Measurements from ENCODE around the gene TMEM131L.
"Not testable (repeated sequence)": the region's sequence is repeated elsewhere in the genome, so short reads cannot be mapped to it uniquely, and the experiment has no call there.

TMEM131L gene

DNA sequence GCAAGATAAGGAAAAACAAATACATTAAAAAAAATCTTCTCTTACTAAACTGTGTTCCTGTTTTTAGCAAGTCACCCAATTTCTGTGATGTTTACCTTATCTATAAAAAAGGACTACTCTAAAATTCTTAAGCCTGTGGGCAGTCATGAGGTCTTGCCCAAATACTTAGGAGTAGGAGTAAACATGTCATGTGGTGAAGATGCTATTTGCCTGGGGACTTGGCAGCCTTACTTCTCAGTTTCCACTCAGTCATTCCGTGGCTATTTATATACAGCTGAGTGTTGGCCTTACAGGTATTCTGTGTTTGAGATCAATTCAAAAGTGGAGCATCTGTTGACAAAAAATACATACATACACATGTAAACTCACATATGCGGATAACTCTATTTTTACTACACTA, 128.1 kb downstream of the TMEM131L start:
- intact Hi-C loops (cut with DNase I): no loop called here
- no peak for DNase-seq

DNA sequence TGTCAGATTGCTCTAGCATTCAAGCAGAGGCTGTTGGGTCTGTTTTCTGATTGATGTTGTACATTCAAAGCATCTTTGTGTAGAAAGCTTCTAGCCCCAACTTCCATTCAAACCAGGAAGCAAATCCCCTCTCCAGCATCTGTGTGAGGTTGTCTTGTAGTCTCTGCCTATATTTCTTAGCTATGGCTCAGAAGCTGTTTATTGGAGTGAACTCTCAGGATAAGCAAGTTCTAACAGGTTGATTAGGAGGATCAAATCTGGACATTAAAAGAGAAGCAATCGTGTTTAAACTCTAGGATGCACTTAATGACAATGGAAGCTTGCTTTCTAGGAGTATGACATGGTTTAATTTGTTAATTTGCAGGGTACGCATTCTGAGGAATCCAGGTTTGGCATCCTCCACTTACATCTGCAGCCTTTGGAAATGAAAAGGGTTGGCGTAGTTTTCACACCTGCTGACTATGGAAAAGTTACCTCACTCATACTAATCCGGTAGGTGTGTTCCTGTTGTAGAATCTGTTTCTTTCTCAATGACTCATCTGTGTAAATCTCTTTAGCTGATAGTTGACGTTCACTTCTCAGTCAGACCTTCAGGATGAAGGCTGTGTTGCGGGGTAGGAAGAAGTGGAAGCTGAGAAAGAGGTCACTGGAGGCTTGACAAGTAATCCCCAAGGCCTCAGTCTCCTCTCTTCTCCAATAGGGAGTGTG, 129.9 kb downstream of the TMEM131L start:
- DNase-seq: no peak
- intact Hi-C loops (cut with DNase I): no loop called here

GRCh38 chr4:153602758-153603157, 136.6 kb downstream of the TMEM131L start:
- no peak for DNase-seq
- intact Hi-C loops (cut with DNase I): no loop called here

DNA sequence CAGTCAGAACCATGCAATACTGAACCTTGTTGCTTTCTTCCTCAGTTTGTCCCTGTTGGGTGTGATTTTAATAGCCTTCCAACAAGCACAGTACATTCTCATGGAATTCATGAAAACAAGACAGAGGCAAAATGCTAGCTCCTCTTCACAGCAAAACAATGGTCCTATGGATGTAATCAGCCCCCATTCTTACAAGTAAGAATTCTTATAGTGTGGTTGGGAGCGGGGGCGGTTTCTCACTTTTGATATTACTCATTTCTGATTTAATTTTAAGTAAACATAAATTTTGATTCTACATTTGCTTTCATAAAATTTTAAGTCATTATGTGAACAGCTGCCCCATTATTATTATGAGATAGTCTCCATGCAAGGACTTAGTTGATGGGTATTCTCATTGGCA, 137.1 kb downstream of the TMEM131L start:
- no peak for DNase-seq

GRCh38 chr4:153603835-153604234, 137.7 kb downstream of the TMEM131L start:
- no peak for DNase-seq
- intact Hi-C loops (cut with DNase I): no loop called here

More for the DNA sequence above, 137.1 kb downstream of the TMEM131L start:
- intact Hi-C loops (cut with DNase I): no loop called here

GRCh38 chr4:153609070-153609469, 142.9 kb downstream of the TMEM131L start:
- DNase-seq; intact Hi-C loops (cut with DNase I): not testable (repeated sequence)

GRCh38 chr4:153610623-153611376, 144.6 kb downstream of the TMEM131L start:
- DNase-seq: no peak
- intact Hi-C loops (cut with DNase I): no loop called here

- intact Hi-C loops (cut with DNase I): no loop called here
- DNase-seq: no peak
Measured at GRCh38 chr4:153611679-153612078, 145.5 kb downstream of the TMEM131L start.

GRCh38 chr4:153612878-153613277, 146.7 kb downstream of the TMEM131L start:
- intact Hi-C loops (cut with DNase I): no loop called here
- DNase-seq: no peak

DNA sequence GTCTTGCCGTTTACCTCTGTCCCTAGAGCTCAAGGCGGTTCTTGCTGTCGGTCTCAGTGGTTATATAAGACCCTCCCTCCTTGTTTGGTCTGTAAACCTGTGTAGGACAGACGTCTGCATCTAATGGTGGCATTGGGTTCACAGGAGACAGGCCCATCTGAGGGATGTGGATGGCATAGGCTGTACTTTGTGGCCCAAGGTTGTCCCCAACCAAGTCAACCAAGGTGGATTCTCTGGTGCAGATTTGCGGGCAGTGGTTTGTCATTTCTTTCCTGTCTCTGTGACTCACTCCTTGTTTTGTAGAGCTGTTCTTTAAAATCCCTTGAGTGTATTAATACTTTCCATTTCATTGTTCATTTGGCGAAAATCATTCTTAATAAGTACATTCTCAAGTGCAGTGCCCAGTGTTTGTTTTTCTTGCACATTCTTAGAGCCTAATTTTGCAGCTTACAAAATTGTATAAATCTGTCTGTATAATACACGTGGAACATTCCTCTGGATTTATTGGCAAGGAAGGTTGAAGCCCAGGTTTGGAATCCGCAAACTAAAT, 149.9 kb downstream of the TMEM131L start:
- DNase-seq: no peak
- intact Hi-C loops (cut with DNase I): no loop called here

GRCh38 chr4:153618833-153619232, 152.7 kb downstream of the TMEM131L start:
- intact Hi-C loops (cut with DNase I): no loop called here

GRCh38 chr4:153619811-153620210, 153.7 kb downstream of the TMEM131L start:
- intact Hi-C loops (cut with DNase I): no loop called here

More at GRCh38 chr4:153618833-153619232, 152.7 kb downstream of the TMEM131L start:
- no peak for DNase-seq

DNA sequence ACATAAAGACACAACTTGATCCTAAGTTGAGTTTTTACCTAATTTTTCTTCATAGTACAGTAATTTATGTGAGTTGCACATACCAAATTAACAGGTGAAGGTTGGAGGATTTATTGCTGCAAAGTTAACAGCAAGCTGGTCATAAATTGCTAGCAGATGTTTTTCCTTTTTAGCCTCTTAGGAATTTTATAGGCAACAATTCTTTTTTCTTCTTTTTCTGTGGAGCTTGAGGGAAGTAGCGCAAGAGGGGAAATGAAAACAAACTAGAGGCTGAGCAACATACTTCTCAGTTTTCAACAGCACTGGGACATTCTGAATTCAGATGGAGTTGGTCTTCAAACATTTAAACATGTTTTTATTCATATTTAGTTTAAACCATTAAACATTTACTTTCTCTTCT, 154.2 kb downstream of the TMEM131L start:
- intact Hi-C loops (cut with DNase I): no loop called here
- no peak for DNase-seq

More at GRCh38 chr4:153619811-153620210, 153.7 kb downstream of the TMEM131L start:
- no peak for DNase-seq

- DNase-seq: no peak
- intact Hi-C loops (cut with DNase I): no loop called here
Measured at GRCh38 chr4:153622093-153622492, 155.9 kb downstream of the TMEM131L start.

GRCh38 chr4:153622778-153623240, 156.6 kb downstream of the TMEM131L start:
- peak in 1 of 10 donors; percentile 70 for DNase-seq
- intact Hi-C loops (cut with DNase I): no loop called here

DNA sequence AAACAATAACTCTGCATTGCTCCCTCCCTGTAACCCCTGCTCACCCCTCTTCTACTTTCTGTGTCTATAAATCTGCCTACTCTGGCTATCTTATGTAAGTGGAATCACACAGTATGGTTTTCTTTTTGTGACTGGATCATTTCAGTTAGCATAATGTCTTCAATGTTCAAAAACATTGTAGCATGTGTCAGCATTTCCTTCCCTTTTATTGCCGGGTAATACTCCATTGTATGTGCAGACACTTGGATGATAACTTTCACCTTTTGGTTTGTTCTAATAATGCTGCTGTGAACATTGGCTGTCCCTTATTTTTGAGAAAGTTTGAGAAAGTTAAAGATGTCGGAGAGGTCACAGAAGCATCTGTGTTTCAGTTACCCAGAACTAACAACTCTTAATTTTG, 157.3 kb downstream of the TMEM131L start:
- no peak for DNase-seq
- intact Hi-C loops (cut with DNase I): no loop called here

DNA sequence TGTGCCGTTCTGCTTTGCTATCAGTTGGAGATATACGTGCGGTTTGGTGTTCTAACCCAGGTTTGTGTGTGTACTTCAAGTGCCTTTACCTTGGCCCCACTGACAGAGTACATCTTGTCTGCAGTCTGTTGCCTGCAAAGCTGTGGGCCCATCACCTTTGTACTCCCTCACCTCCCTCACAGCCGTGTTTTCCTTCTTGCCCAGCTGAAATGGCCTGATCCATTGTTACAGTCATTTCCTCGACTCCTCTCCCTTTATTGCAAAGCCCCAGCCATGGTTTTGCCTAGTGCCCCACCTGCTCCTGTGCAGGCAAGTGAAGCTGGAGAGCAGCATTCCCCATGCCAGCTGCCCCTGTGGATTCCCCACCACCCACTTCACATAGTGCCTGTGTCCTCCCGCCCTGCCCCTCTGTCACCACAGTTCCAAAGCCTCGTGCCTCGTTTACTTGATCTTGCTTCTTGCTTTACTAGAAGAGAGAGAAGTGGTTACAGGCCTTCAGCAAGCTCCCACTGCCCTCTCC, 162.7 kb downstream of the TMEM131L start:
- intact Hi-C loops (cut with DNase I): no loop called here
- DNase-seq: no peak

- intact Hi-C loops (cut with DNase I): no loop called here
- DNase-seq: no peak
Measured at GRCh38 chr4:153629776-153630175, 163.6 kb downstream of the TMEM131L start.

- DNase-seq: no peak
- intact Hi-C loops (cut with DNase I): no loop called here
Measured at GRCh38 chr4:153634738-153635353, 168.7 kb downstream of the TMEM131L start.

GRCh38 chr4:153635846-153636245, 169.7 kb downstream of the TMEM131L start:
- DNase-seq: no peak
- intact Hi-C loops (cut with DNase I): no loop called here

- DNase-seq: no peak
- intact Hi-C loops (cut with DNase I): no loop called here
Measured at GRCh38 chr4:153637201-153637600, 171.0 kb downstream of the TMEM131L start.
